GM21825 (cell line): ENCODE measurements around the gene TERT.

Source experiments
- ATAC-seq: cut with Tn5 transposase; IDR thresholded peaks from one replicate; pipeline ENCODE4 v1.9.1; 2021; ENCODE audit warnings: mild to moderate bottlenecking, moderate library complexity; ENCODE audit not compliant: unreplicated experiment

Gene TERT

DNA sequence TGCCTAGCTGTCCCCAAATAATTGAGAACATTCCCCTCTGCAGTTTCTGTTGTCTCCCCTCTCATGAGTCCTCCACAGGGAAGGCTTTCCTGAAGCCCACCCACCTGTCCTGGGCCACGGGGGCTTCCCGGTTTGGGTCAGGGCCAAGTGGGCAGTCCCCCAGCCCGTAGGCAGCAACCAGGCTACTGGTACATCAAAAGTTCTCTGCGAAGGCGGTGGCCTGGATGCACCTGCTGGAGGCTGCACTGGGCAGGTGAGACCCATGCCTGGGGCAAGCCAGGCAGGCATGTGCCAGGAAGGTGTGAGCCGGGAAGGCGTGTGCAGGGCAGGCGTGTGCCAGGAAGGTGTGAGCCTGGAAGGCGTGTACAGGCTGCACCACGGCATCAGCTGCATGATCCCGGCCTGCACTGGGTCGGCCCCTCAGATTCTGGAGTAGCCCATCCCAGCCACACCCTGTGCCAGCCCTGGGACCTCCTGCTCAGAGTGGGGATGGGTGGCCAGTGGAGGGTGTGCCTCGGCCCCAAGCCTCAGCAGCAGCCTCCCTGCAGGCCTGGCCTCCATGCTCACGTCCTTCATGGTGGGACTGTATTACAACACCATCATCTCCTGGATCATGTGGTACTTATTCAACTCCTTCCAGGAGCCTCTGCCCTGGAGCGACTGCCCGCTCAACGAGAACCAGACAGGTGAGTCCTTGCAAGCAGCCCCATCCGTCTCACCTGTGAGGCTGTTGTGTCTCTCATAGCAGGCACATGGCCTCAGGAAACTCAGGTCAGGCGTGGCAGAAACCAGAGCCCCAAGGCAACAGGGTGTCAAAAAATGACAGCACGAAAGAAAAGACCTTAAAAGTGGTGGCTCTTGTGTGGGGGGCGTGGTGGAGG, 84.7 kb downstream of the TERT start:
- no peak for ATAC-seq

- no peak for ATAC-seq
Measured at GRCh38 chr5:1209489-1209852, 85.4 kb downstream of the TERT start.

- no peak for ATAC-seq
Measured at GRCh38 chr5:1208743-1209488, 86.0 kb downstream of the TERT start.

DNA sequence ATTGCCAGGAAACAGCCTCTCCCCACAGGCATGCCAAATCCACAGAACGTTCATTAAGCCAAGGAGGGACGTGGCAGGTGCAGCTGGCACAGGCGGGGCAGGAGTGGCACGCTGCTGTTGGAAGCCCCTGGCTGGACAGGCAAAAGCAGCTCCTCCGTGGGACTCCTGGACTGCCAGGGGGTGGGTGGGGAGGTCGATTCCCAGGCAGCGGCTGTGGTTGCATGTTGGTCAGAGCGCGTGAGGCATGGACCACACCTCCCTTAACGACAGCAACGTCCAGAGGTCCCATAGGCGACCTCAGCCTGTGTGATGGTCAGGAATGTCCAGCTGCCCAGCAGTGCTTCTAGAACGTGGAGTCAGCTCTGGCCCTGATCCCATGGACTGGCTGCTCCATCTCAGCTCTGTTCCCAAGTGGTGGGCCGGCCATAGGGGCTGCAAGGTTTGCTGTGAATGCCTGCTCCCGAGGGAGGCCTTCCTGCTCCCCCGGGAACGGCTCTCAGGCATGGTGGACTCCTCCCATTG, 86.6 kb downstream of the TERT start:
- no peak for ATAC-seq

GRCh38 chr5:1207555-1207954, 87.3 kb downstream of the TERT start:
- ATAC-seq: no peak

- ATAC-seq: no peak
Measured at GRCh38 chr5:1206521-1207412, 88.1 kb downstream of the TERT start.

GRCh38 chr5:1205255-1206180, 89.3 kb downstream of the TERT start:
- ATAC-seq: no peak

DNA sequence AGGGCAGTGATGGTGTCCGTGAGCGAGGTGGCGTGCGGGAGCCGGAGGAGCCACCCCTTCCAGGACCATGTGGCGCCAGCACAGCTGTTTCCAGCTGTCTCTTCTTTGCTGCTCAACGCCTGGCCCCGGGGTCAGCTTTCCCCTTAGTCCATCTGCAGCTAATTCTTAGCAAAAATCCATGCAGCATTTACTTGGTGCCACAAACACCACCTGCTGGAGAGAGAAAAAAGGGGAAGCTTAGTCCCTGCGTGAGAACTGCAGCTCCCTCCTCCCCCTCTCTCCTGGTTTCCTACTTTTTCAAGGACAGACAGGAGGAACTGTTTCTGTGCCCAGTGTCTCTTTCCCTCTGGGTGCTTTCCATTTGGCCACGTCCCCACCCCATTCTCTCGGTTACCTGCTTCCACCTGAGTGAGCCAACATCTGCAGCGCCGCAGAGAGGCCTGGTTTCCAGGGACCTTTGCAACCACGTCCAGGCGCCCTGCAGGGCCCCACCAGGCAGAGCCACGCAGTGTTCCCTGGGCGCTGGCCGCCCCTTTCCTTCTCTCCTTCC, 90.1 kb downstream of the TERT start:
- no peak for ATAC-seq

GRCh38 chr5:1203968-1204692, 90.7 kb downstream of the TERT start:
- no peak for ATAC-seq

GRCh38 chr5:1203311-1203967, 91.4 kb downstream of the TERT start:
- no peak for ATAC-seq
